HL-60 (cell line): ENCODE measurements around the gene EDARADD.

ENCODE experiments used
- GABPA ChIP-seq: IDR thresholded peaks from 2 replicates; pipeline ENCODE4 v1.6.1; 2012; ENCODE audit warnings: low read depth
- POLR2AphosphoS5 ChIP-seq: IDR thresholded peaks from 2 replicates; pipeline ENCODE4 v1.6.1; 2012; ENCODE audit warnings: low read depth
- SPI1 ChIP-seq: IDR thresholded peaks from 2 replicates; pipeline ENCODE4 v1.6.1; 2012; ENCODE audit warnings: low read depth, mild to moderate bottlenecking, borderline replicate concordance
- TF ChIP-seq, protein P1 (sequence below): IDR thresholded peaks from one replicate; pipeline ENCODE4 v1.5.1; 2011; ENCODE audit warnings: low read length, control low read depth, inconsistent platforms; ENCODE audit not compliant: insufficient read depth
- TF ChIP-seq, protein P2 (sequence below): IDR thresholded peaks from 2 replicates; pipeline ENCODE4 v1.6.1; 2012; ENCODE audit warnings: low read depth; ENCODE audit not compliant: insufficient replicate concordance

- TF ChIP-seq, protein P1, sequence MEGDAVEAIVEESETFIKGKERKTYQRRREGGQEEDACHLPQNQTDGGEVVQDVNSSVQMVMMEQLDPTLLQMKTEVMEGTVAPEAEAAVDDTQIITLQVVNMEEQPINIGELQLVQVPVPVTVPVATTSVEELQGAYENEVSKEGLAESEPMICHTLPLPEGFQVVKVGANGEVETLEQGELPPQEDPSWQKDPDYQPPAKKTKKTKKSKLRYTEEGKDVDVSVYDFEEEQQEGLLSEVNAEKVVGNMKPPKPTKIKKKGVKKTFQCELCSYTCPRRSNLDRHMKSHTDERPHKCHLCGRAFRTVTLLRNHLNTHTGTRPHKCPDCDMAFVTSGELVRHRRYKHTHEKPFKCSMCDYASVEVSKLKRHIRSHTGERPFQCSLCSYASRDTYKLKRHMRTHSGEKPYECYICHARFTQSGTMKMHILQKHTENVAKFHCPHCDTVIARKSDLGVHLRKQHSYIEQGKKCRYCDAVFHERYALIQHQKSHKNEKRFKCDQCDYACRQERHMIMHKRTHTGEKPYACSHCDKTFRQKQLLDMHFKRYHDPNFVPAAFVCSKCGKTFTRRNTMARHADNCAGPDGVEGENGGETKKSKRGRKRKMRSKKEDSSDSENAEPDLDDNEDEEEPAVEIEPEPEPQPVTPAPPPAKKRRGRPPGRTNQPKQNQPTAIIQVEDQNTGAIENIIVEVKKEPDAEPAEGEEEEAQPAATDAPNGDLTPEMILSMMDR, result no peak
- TF ChIP-seq, protein P2, sequence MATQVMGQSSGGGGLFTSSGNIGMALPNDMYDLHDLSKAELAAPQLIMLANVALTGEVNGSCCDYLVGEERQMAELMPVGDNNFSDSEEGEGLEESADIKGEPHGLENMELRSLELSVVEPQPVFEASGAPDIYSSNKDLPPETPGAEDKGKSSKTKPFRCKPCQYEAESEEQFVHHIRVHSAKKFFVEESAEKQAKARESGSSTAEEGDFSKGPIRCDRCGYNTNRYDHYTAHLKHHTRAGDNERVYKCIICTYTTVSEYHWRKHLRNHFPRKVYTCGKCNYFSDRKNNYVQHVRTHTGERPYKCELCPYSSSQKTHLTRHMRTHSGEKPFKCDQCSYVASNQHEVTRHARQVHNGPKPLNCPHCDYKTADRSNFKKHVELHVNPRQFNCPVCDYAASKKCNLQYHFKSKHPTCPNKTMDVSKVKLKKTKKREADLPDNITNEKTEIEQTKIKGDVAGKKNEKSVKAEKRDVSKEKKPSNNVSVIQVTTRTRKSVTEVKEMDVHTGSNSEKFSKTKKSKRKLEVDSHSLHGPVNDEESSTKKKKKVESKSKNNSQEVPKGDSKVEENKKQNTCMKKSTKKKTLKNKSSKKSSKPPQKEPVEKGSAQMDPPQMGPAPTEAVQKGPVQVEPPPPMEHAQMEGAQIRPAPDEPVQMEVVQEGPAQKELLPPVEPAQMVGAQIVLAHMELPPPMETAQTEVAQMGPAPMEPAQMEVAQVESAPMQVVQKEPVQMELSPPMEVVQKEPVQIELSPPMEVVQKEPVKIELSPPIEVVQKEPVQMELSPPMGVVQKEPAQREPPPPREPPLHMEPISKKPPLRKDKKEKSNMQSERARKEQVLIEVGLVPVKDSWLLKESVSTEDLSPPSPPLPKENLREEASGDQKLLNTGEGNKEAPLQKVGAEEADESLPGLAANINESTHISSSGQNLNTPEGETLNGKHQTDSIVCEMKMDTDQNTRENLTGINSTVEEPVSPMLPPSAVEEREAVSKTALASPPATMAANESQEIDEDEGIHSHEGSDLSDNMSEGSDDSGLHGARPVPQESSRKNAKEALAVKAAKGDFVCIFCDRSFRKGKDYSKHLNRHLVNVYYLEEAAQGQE, result no peak
- TF ChIP-seq POLR2AphosphoS5 (no peak), GABPA (no peak), SPI1 (no peak)
These were observed 114.5 kb downstream of the EDARADD start for GRCh38 chr1:236508593-236509027.
